ENCODE data around the gene SF1. TPM values are rescaled to one million over a fixed set of nuclear protein-coding genes. Genes with fewer than 3 reads are reported as not detected.
A peak's percentile ranks its signal among the peaks of the same experiment; 100 is the strongest.

The SF1 gene
- total and polyA plus RNA-seq, 2 donors from 2014 or later: 87.5 to 320 TPM

GRCh38 chr11:64805481-64805880, 27.1 kb upstream of the SF1 start:
- H3K27me3 ChIP-seq (ENCODE audit: control insufficient read depth, insufficient read depth, low read length): no peaks in the 10 kb centered on the region
- TF ChIP-seq CTCF (IDR thresholded peaks at IDR 0.05; ENCODE audit: borderline replicate concordance, extremely low read depth, insufficient read depth): no peak
- FAIRE-seq: no peak
- peaks cover 0 to 18% (median 12%) of the 10 kb centered on the region in 3 donors for H3K4me1 ChIP-seq (ENCODE audit: control insufficient read depth in 2 of 3, insufficient read depth in 2 of 3, low read depth in 1 of 3, low read length in 3 of 3)
- peak in 1 of 5 donors; percentile 32 for DNase-seq
- no peaks in the 10 kb centered on the region for H3K9me3 ChIP-seq (ENCODE audit: control insufficient read depth in 2 of 3, insufficient read depth in 1 of 3, low read length in 3 of 3)
- peaks cover 0 to 11% (median 6%) of the 10 kb centered on the region in 3 donors for H3K36me3 ChIP-seq (ENCODE audit: control insufficient read depth in 2 of 3, insufficient read depth in 3 of 3, low read length in 3 of 3)
- H3K27ac ChIP-seq (ENCODE audit: low read depth in 2 of 2, low read length in 2 of 2): no peak overlapping the region
- no peak overlapping the region for H3K9ac ChIP-seq (ENCODE audit: low read length in 3 of 3)
- intact Hi-C loops (cut with DNase I): no loop called here
- no peak overlapping the region for H3K4me3 ChIP-seq (ENCODE audit: low read length in 3 of 3)

- no peak for TF ChIP-seq CTCF (IDR thresholded peaks at IDR 0.05; ENCODE audit: borderline replicate concordance, extremely low read depth, insufficient read depth)
- intact Hi-C loops (cut with DNase I): no loop called here
- FAIRE-seq (no peak), DNase-seq (peak in 2 of 5 donors; percentile 63 to 79)
- H3K27me3 ChIP-seq (ENCODE audit: control insufficient read depth, insufficient read depth, low read length): no peaks in the 10 kb centered on the region
- no peaks in the 10 kb centered on the region for H3K9me3 ChIP-seq (ENCODE audit: control insufficient read depth in 2 of 3, insufficient read depth in 1 of 3, low read length in 3 of 3)
- H3K9ac ChIP-seq (ENCODE audit: low read length in 3 of 3): peak overlapping the region in 1 of 3 donors; percentile 68
- H3K4me3 ChIP-seq (ENCODE audit: low read length in 3 of 3): peak overlapping the region in 1 of 3 donors; percentile 69
- peak overlapping the region; percentile 80 to 84 for H3K27ac ChIP-seq (ENCODE audit: low read depth in 2 of 2, low read length in 2 of 2)
- H3K36me3 ChIP-seq (ENCODE audit: control insufficient read depth in 2 of 3, insufficient read depth in 3 of 3, low read length in 3 of 3): peaks cover 0 to 11% (median 6%) of the 10 kb centered on the region in 3 donors
- H3K4me1 ChIP-seq (ENCODE audit: control insufficient read depth in 2 of 3, insufficient read depth in 2 of 3, low read depth in 1 of 3, low read length in 3 of 3): peaks cover 0 to 16% (median 12%) of the 10 kb centered on the region in 3 donors
Observed at GRCh38 chr11:64804346-64805210, 26.2 kb upstream of the SF1 start.

DNA sequence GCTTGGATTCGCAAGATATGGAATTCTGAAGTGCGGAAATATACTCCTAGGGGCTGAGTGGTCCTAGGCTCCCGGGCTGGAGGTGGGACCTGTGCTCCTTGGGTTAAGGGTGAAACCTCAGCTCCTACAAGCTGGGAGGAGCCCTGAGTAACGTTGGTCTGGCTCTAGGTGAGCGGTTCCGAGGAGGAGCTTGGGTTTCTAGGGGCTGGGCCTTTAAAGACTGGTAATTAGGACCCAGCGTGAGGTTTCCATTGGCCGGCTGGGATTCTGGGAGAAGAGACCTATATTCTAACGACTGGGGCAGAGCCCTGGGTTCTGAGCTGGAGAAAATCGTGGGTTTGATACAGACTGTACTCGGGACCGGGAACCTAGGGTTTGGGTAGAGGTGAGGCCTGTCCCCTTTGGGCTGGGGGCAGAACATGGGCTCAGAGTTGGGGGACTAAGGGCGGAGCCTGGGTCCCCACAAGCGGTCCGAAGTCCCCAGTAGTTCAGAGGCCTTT, 25.6 kb upstream of the SF1 start:
- TF ChIP-seq CTCF (IDR thresholded peaks at IDR 0.05; ENCODE audit: borderline replicate concordance, extremely low read depth, insufficient read depth): no peak
- H3K4me1 ChIP-seq (ENCODE audit: control insufficient read depth in 2 of 3, insufficient read depth in 2 of 3, low read depth in 1 of 3, low read length in 3 of 3): peaks cover 0 to 12% (median 9%) of the 10 kb centered on the region in 3 donors
- no peaks in the 10 kb centered on the region for H3K9me3 ChIP-seq (ENCODE audit: control insufficient read depth in 2 of 3, insufficient read depth in 1 of 3, low read length in 3 of 3)
- H3K36me3 ChIP-seq (ENCODE audit: control insufficient read depth in 2 of 3, insufficient read depth in 3 of 3, low read length in 3 of 3): peaks cover 0 to 11% (median 6%) of the 10 kb centered on the region in 3 donors
- no peaks in the 10 kb centered on the region for H3K27me3 ChIP-seq (ENCODE audit: control insufficient read depth, insufficient read depth, low read length)
- intact Hi-C loops (cut with DNase I): no loop called here
- H3K4me3 ChIP-seq (ENCODE audit: low read length in 3 of 3): peak overlapping the region; percentile 59 to 75 (median 69)
- FAIRE-seq: no peak
- peak overlapping the region; percentile 80 to 84 for H3K27ac ChIP-seq (ENCODE audit: low read depth in 2 of 2, low read length in 2 of 2)
- H3K9ac ChIP-seq (ENCODE audit: low read length in 3 of 3): peak overlapping the region; percentile 41 to 68 (median 45)
- no peak for DNase-seq

Data from kidney (tissue), 14 donors.